Measurements from ENCODE around the gene FANCC.
"Not testable (repeated sequence)": the region's sequence is repeated elsewhere in the genome, so short reads cannot be mapped to it uniquely, and the experiment has no call there.

Gene FANCC

DNA sequence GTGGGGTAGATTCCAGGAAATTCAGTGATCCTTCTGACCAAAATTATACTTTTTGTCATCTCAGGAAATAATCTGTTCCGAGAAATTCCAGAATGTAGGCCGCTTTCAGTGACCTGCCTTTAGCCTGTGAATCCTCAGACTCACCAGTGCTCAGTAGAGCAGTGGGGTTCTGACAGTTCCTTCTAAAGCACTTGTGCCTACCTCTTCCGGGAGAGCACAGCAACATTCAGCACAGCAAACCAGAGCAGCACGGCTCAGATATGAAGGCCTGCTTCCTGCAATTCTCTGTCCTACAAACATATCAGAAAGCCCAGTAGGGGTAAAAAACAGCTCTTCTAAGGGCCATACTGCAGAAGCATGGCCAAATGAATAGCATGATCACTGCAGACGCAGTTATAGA lies 15.0 kb downstream of the FANCC start:
- no peak overlapping the region for H3K4me3 ChIP-seq (ENCODE audit: low read depth, low read length)
- TF ChIP-seq, protein P1, sequence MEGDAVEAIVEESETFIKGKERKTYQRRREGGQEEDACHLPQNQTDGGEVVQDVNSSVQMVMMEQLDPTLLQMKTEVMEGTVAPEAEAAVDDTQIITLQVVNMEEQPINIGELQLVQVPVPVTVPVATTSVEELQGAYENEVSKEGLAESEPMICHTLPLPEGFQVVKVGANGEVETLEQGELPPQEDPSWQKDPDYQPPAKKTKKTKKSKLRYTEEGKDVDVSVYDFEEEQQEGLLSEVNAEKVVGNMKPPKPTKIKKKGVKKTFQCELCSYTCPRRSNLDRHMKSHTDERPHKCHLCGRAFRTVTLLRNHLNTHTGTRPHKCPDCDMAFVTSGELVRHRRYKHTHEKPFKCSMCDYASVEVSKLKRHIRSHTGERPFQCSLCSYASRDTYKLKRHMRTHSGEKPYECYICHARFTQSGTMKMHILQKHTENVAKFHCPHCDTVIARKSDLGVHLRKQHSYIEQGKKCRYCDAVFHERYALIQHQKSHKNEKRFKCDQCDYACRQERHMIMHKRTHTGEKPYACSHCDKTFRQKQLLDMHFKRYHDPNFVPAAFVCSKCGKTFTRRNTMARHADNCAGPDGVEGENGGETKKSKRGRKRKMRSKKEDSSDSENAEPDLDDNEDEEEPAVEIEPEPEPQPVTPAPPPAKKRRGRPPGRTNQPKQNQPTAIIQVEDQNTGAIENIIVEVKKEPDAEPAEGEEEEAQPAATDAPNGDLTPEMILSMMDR (IDR thresholded peaks at IDR 0.05; ENCODE audit: control insufficient read depth, extremely low read depth, insufficient read depth): no peak
- no peak for DNase-seq (ENCODE audit: low read depth)

DNA sequence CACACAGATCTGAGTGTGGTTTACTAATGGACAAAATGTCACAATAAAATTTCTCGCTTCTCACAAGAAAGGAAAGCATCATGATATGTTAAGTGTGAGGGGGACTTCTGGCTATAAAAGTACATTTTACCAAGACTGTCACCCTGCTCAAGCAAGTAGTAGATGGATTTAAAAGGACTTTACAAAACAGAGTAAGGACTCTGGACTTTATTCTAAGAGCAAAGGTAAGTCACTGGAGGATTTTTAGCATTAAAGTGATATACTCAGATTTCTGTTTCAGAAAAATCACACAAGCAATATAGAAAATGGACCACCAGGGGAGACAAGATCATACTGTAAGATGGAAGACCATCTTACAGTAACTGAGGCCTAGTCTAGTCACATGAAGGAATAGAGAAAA lies 19.7 kb downstream of the FANCC start:
- TF ChIP-seq, protein P1 (IDR thresholded peaks at IDR 0.05; ENCODE audit: control insufficient read depth, extremely low read depth, insufficient read depth): no peak
- no peak overlapping the region for H3K4me3 ChIP-seq (ENCODE audit: low read depth, low read length)
- DNase-seq (ENCODE audit: low read depth): no peak

DNA sequence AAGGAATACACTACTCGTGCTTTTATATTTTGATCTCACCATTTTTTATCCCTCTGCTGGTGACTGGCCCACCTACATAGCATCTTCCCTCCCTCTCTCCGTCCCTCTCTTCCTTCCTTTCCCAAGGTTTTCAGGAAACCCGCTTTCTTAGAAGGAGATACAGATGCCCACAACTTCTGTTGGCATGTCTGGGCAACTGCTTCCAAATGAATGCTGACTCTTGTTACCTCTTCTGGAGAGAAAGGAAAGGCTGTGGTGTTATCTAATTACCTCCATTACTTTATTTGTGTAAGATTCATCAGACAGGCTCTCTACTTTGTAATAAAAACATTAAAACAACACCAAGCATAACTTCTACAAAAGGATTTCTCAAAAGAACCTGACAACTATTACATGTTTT lies 20.2 kb downstream of the FANCC start:
- TF ChIP-seq, protein P1 (IDR thresholded peaks at IDR 0.05; ENCODE audit: control insufficient read depth, extremely low read depth, insufficient read depth): no peak
- no peak for DNase-seq (ENCODE audit: low read depth)

DNA sequence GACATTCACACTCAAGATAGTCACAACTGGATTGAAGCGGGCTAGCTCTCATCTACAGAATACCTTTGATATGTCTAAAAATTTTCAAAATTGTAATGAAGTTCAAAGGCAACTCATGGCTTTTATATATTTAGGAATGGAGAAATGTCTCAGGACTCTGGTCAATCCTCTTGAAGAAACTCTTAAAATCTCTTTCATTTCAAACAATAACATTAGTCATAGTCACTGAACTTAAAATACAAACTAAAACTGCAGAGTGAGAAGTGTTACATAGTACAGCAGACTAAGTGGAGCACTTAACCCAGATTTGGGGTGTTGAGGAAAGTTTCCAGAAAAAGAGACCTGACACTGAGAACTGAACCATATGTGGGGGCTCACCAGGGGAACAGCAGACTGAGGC lies 20.7 kb downstream of the FANCC start:
- H3K4me3 ChIP-seq (ENCODE audit: low read depth, low read length): no peak overlapping the region
- no peak for DNase-seq (ENCODE audit: low read depth)
- TF ChIP-seq, protein P1 (IDR thresholded peaks at IDR 0.05; ENCODE audit: control insufficient read depth, extremely low read depth, insufficient read depth): no peak

More for the DNA sequence above, 20.2 kb downstream of the FANCC start:
- H3K4me3 ChIP-seq (ENCODE audit: low read depth, low read length): no peak overlapping the region

DNA sequence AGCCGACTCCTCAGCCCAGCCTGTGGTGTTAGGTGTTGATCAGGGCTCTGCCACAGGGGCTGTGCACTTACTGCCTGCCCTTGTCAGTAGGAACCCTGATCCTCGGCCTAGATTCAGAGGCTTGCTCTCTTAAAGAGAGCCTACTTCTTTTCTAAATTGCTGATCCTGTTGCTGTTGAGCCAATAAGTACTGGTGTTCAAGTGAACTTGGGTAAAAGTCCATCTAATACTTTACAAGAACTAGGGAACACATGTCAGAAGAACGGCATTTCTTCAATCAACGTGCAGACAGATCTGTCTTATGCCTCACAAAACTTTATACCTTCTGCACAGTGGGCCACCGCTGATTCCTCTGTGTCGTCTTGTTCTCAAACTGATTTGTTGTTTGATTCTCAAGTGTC lies 24.2 kb downstream of the FANCC start:
- not testable (repeated sequence) for H3K4me3 ChIP-seq (ENCODE audit: low read depth, low read length); DNase-seq (ENCODE audit: low read depth)

DNA sequence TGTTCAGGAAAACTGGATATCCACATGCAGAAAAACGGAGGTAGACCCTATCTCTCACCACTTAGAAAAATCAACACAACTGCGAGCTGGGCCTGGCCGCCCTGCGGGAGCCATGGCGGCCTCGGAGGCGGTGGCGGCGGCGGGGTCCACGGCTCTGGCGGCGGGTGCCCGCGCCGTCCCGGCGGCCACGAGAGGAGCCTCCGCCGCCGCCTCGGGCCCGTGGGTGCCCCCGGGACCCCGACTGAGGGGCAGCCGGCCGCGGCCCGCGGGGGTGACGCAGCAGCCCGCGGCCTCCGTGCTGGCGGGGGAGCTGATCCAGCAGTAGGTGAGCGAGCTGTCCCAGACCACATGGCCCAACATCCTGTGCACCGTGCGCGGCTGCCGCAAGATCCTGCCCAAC lies 25.3 kb downstream of the FANCC start:
- TF ChIP-seq, protein P1 (IDR thresholded peaks at IDR 0.05; ENCODE audit: control insufficient read depth, extremely low read depth, insufficient read depth): no peak
- H3K4me3 ChIP-seq (ENCODE audit: low read depth, low read length): no peak overlapping the region
- DNase-seq (ENCODE audit: low read depth): no peak

DNA sequence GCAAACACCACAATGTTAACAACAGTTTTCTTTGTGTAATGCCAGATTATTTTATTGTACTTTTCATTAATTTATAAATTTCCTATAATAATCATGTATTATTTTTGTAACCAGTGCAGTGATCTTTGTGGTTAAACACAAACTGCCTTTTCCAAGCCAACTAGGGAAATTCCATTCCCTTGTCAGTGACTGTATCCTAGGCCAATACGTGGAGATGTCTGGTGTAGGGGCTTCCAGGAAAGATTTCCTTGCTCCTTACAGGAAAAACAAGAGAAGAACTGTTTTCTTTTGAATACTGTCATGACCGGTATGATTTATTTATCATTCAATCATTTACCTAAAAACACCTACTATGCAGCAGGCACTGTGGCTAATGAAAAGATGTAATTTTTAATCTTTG lies 31.4 kb downstream of the FANCC start:
- TF ChIP-seq, protein P1 (IDR thresholded peaks at IDR 0.05; ENCODE audit: control insufficient read depth, extremely low read depth, insufficient read depth): no peak
- no peak for DNase-seq (ENCODE audit: low read depth)
- no peak overlapping the region for H3K4me3 ChIP-seq (ENCODE audit: low read depth, low read length)
